Fibroblast of peridontal ligament (primary cell): ENCODE data around the gene CSRP1.
A peak's percentile ranks its signal among the peaks of the same experiment; 100 is the strongest.
"Not testable (repeated sequence)": the region's sequence is repeated elsewhere in the genome, so short reads cannot be mapped to it uniquely, and the experiment has no call there.

Source experiments
- DNase-seq: peaks from one replicate; pipeline ENCODE4 v3.0.0-alpha.2; 2010; ENCODE audit errors: extremely low read depth

Gene CSRP1

DNA sequence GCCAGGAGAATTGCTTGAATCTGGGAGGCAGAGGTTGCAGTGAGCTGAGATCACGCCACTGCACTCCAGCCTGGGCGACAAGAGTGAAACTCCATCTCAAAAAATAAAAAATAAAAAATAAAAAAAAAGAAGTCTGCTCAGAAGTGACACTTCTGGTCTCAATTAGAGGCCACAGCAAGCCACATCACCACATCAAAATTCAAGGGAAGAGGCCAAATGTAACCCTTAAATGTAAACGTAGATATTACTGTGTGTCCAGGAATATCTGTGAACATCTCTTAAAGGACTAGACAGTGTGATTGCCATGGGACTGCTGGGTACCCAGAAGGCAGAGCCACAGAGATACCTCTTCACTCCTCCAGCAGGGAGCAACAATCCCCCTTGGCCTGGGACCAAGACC lies 28.3 kb downstream of the CSRP1 start:
- DNase-seq: not testable (repeated sequence)

GRCh38 chr1:201476670-201477344 lies 30.1 kb downstream of the CSRP1 start:
- no peak for DNase-seq

DNA sequence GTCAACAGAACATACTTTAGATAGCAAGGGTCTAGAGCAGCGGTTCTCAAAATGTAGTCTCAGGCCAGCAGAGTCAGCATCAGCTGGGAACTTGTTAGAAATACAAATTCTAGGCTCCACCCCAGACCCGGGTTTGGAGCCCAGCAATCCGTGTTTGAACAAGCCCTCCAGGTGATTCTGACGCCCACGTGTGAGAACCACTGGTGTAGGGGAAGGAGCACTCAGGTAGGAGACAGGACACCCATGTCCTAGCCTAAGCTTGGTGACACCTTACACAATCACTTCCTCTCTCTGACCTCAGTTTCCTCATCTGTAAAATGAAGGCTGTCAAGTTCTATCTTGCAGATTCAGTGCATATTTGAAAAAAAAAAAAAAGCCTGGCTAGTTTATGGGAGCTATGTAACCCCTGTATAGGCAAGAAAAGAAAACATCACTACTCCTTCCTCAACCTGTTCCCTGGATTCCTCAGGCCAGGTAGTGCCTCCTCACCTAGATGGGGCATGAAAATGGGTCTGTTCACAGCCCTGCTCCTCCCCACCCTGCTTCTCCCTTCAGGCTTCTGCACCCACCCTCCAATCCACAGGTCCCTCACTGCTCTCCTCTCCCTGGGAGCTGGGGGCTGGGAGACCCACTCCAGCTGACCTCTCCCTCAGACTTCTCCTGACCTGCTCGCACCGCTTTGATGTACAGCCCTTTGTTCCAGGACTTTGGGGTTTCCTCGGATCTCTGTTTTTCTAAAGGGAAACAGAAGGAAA lies 30.8 kb downstream of the CSRP1 start:
- DNase-seq: no peak

GRCh38 chr1:201475130-201475529 lies 31.8 kb downstream of the CSRP1 start:
- peak; percentile 34 for DNase-seq

DNA sequence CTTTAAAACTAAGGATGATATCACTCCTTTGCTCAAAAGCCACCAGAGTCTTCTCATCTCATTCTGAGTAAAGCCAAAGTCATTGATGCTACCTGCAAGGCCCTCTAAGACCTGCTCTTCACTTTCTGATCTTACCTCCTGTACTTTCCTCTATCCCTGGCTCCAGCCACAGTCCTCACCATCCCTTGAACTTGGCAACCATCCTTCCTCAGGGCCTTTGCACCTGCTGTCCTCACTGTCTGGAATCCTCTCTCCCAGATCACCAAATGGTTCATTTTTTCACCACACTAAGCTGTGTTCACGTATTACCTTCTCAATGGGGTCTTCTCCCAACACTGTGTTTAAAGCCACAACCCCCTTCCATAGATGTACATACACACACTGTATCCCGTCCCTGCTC lies 33.6 kb downstream of the CSRP1 start:
- DNase-seq: no peak

- not testable (repeated sequence) for DNase-seq
Observed at GRCh38 chr1:201472321-201472720, 34.6 kb downstream of the CSRP1 start.

DNA sequence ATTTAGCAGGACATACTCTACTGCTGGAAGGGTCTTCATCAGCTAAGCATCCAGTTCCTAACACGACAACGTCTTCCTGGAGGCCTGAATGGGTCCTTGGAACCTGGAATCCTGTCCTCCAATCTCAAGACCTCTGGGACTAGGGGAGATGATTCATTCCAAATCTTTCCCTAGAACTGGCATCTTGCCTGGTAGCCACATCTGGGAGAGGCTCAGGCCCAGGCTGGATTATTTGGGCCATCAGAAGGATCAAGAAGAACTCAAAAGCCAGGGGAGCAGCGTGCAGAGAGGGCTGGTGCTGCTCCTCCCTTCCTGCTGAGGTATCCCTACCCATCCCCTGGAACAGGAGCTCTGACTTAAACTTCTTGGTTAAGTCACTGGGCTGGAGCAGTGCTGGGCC lies 35.2 kb downstream of the CSRP1 start:
- DNase-seq: peak; percentile 94

DNA sequence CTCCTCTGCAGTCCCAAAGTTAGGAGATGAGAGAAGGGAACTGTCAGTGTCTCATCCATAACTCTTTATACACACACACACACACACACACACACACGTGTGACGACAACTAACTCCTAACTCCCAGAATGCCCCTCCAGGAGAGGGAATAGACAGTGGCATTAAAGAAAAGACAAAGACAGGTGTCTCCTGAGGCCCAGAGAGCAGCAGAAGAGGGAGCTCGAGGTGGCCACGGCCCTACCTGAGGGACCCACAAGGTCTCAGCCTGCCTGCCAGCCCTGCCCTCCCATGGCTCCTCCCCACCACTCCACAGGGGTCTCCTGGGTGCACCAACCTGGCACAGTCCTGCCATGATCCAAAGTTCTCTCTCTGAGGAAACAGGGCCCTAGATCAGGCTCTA lies 36.3 kb downstream of the CSRP1 start:
- DNase-seq: no peak

GRCh38 chr1:201469645-201470074 lies 37.3 kb downstream of the CSRP1 start:
- no peak for DNase-seq

GRCh38 chr1:201468844-201469644 lies 37.9 kb downstream of the CSRP1 start, which contains the start of gene PHLDA3:
Gene PHLDA3 (minus strand): TSS chr1:201469188. CDS start chr1:201468786, 402 bp downstream.
- peak; percentile 93 for DNase-seq

DNA sequence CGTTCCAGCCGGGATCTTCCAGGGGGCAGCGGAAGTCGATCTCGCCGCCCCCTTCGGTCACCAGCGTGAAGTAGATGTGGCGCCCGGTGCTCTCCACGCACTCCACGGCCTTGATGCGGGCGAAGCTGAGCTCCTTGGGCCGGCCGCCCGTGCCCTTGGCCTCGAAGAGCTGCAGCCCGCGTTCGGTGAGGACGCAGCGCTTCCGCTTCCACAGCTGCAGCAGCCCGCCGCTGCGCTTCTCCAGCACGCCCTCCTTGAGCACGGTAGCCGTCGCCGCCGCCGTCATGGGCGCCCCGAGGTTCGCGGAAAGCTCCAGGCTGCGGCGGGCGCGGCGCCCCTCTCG lies 38.5 kb downstream of the CSRP1 start:
- no peak for DNase-seq

DNA sequence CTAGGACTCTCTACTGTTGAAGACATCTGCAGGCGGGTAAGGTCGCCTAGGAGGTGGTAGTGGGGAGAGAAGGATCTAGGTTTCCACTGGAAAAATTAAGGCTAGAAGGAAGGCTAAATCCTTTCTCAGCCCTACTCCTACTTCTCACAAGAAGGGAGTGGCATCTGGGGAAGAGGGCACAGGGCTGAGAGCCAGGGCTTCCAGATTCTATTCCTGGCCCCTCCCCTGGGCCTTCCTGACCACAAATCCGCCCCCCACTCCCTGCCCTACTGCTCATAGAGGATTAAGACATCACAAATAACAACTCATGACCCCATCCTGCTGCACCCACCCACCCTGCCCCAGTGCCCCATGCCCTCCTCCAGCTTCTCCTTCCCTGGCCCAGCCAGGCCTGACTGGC lies 40.4 kb downstream of the CSRP1 start:
- peak; percentile 81 for DNase-seq

DNA sequence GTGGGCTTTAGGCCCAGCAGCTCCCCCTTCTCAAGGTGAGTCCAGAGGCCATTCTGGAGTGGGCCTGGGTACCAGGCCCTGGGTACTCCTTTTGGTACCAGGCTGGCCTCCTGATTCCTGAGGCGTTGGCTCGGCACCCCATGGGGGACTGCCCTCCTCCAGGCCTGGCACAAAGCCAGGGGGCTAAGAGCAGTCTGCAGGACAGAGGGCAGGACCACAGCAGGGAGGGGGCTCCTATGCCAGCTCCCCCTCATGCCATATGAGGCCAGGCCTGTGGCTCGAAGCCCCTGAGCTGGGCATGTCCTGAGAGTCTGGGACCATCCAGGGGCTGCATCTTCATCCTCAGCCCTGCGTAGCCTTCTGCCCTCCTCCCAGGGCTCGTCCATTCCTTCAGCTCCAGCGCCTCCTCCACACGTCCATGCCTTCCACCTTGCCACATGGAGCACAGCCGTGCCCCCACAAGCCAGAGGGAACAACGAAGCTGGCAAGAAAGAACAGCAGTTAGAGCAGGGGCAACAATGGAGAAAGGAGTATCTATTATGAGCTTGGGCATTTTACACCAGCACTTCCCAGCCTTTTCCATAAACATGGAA lies 41.1 kb downstream of the CSRP1 start:
- no peak for DNase-seq

DNA sequence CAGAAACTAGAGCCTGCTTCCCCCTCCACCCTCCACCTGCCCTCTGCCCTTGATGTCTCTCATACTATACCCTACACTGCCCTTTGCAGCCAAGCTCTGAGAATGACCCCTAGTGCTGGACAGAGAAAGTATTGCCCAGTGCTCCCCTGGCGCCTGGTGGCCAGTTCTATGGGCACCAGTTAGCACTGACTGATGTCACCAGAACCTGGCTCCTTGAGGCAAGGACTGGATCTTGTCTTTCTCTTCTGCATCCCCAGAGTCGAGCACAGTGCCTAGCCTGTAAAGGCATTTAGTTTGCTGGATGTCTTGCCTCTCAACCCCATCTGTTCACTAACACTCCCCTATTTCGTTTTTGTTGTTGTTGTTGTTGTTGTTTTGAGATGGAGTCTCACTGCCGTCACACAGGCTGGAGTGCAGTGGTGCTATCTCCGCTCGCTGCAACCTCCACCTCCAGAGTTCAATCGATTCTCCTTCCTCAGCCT lies 43.8 kb downstream of the CSRP1 start:
- DNase-seq: peak; percentile 42

DNA sequence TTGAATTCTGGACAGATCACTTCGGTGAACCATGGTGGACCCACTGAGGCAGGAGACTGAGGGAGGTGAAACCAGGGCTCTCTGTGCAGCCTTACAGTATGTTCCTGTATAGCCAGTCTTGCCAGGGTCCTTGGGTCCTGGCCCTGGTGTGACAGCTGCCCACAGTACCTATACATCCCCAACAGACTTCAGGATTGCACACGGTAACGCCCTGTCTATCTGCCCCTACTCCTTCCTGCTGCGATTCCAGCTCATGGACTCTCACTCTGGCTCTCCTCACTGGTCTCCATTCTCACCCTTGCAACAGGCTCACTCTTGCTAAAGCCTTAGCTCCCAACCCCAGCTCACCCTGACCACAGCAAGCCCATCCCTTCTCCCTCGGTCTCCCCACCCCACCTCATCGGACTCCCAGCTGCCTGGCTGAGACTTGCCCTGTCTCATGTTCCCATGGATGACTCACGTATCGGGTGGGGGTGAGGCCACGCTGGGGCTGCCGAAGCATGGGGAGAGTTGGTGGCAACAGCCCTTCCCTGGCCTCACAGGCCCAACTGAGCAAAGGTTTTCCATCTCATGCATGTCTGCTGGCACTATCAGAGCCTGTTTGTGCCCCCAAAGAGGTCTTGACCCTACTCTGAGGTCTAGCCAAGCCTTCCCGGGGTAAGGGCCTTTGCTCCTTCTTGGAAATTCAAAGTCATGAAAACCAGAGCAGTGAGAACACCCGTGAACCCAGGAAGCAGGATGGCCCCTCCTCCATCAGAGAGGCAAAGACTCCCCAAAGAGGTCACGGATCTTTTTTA lies 45.1 kb downstream of the CSRP1 start:
- DNase-seq: peak; percentile 98

DNA sequence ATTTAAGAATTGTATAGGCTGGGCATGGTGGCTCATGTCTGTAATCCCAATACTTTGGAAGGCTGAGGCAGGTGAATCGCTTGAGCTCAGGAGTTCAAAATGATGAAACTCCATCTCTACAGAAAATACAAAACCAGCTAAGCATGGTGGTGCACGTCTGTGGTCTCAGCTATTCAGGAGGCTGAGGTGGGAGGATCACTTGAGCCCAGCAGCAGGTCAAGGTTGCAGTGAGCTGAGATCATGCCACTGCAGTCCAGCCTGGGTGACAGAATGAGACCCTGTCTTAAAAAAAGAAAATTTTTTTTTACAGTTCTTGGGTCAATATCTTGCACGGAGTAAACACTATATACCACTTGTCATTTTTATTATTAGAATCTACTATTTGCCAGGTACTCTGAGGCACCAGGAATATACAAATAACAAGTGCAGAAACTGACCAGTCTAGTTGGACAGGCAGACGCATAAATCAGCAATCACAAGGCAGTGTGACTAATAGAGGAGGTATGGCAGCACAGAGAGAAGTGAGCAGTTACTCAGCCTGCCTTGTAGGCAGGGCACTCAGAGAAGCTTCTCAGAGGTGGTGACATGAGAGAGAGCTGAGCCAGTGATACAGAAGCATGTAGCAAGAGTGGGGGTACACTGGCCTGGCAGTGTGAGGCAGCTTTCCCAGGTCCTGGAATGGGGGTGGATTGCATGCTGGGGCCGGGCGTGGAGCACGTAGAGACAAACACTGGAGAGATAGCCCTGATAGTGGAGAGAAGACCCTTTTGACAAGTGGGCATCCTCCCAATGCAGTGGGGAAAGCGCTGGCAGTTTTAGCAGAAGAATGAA lies 45.9 kb downstream of the CSRP1 start:
- peak; percentile 95 for DNase-seq

DNA sequence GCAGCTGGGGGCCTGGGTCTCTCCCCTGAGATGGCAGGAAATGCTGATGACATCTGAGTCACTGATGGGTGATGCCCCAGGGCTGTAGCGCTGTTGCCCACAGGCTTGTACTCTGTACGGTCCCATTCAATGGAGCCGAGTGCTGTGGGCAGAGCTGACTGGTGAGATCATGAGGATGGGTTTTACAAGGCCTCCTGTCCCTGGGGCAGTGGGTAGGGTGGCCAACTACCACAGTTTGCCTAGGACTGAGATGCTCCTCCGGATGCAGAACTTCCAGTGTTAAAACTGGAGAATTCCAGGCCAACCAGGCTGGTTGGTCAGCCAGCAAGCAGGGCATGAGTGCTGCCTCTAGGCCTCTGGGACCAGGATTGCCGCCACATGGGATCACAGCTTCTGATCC lies 47.1 kb downstream of the CSRP1 start:
- no peak for DNase-seq

DNA sequence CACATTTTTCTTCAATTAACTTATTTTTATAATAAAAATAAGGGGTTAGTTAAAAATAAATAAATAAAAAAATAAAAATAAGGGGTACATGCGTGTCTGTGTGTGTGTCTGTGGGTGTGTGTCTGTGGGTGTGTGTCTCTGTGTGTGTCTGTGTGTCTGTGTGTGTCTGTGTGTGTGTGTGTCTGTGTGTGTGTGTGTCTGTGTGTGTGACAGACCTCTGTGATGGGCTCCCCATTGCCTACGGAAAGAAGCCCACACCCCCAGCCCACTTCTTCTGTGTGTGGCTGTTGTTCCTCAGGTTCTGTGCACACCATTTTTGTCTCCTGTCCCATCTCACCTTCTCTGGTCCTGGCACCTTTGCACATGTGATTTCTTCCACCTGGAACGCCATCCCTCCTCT lies 47.9 kb downstream of the CSRP1 start:
- no peak for DNase-seq

DNA sequence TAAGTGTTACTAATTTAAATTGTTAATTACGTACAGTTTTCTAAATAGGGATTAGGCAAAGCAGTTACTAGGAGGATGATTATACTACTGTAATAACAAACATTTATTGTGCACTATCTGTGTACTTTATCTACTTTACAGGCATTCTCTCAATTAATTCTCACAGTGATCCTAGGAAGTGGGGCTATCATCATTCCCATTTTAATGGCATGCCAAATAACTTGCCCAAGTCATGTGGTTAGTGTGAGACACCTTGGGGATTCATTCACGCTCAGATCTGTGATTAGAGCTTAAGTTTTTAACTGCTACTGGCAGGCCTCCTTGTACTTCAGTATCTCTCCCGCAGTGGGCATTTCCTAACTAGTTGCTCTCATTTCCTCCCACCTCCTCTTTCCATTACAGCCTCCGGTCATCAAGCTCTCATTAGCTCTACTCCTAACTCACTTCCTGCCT lies 49.4 kb downstream of the CSRP1 start:
- DNase-seq: peak; percentile 38
